ENCODE results near the gene DPP7. TPM values are rescaled to one million over a fixed set of nuclear protein-coding genes. Genes with fewer than 3 reads are reported as not detected.

Gene DPP7
- total RNA-seq, 1 experiment from 2014 or later = 114 TPM

GRCh38 chr9:137084526-137084925 lies 30.0 kb downstream of the DPP7 start:
- peak overlapping the region; percentile 39; the same call in 1 of the 2 replicates for H3K4me3 ChIP-seq (ENCODE audit: low read length)
- no peaks in the 10 kb centered on the region for H3K9me2 ChIP-seq (replicated peaks; ENCODE audit: insufficient read depth, low read length)
- no peak for DNase-seq
- H3K27ac ChIP-seq (ENCODE audit: low read length) = peak overlapping the region; percentile 90
- H3K27me3 ChIP-seq (ENCODE audit: low read length) = no peaks in the 10 kb centered on the region
- H3K9me3 ChIP-seq (ENCODE audit: low read length) = no peaks in the 10 kb centered on the region
- no peak overlapping the region for H2AFZ ChIP-seq (ENCODE audit: low read length)
- peaks cover 18% of the 10 kb centered on the region for H3K79me2 ChIP-seq (ENCODE audit: low read length)
- H3K4me2 ChIP-seq (ENCODE audit: low read depth, low read length, poor library complexity, severe bottlenecking) = peak overlapping the region; percentile 64
- no peaks in the 10 kb centered on the region for H4K20me1 ChIP-seq (ENCODE audit: insufficient read depth, low read depth, low read length)
- peak overlapping the region; percentile 63 for H3K9ac ChIP-seq (ENCODE audit: low read length)
- no peaks in the 10 kb centered on the region for H3K36me3 ChIP-seq (ENCODE audit: insufficient read depth, low read length)
- H3K4me1 ChIP-seq (ENCODE audit: low read length) = peaks cover 58% of the 10 kb centered on the region

GRCh38 chr9:137083394-137084004 lies 31.0 kb downstream of the DPP7 start:
- DNase-seq = peak; percentile 89
- H2AFZ ChIP-seq (ENCODE audit: low read length) = no peak overlapping the region
- peaks cover 57% of the 10 kb centered on the region for H3K4me1 ChIP-seq (ENCODE audit: low read length)
- H3K27ac ChIP-seq (ENCODE audit: low read length) = peak overlapping the region; percentile 90
- no peaks in the 10 kb centered on the region for H3K27me3 ChIP-seq (ENCODE audit: low read length)
- H3K4me3 ChIP-seq (ENCODE audit: low read length) = peak overlapping the region; percentile 39; the same call in 1 of the 2 replicates
- peaks cover 12% of the 10 kb centered on the region for H3K79me2 ChIP-seq (ENCODE audit: low read length)
- H4K20me1 ChIP-seq (ENCODE audit: insufficient read depth, low read depth, low read length) = no peaks in the 10 kb centered on the region
- H3K9me3 ChIP-seq (ENCODE audit: low read length) = no peaks in the 10 kb centered on the region
- H3K9me2 ChIP-seq (replicated peaks; ENCODE audit: insufficient read depth, low read length) = no peaks in the 10 kb centered on the region
- peak overlapping the region; percentile 63 for H3K9ac ChIP-seq (ENCODE audit: low read length)
- peak overlapping the region; percentile 64 for H3K4me2 ChIP-seq (ENCODE audit: low read depth, low read length, poor library complexity, severe bottlenecking)
- no peaks in the 10 kb centered on the region for H3K36me3 ChIP-seq (ENCODE audit: insufficient read depth, low read length)

- H3K27ac ChIP-seq (ENCODE audit: low read length) = peak overlapping the region; percentile 90
- H3K4me2 ChIP-seq (ENCODE audit: low read depth, low read length, poor library complexity, severe bottlenecking) = peak overlapping the region; percentile 64
- H3K9me3 ChIP-seq (ENCODE audit: low read length) = no peaks in the 10 kb centered on the region
- no peaks in the 10 kb centered on the region for H3K27me3 ChIP-seq (ENCODE audit: low read length)
- no peak overlapping the region for H2AFZ ChIP-seq (ENCODE audit: low read length)
- peaks cover 4% of the 10 kb centered on the region; the same call in 1 of the 2 replicates for H4K20me1 ChIP-seq (ENCODE audit: insufficient read depth, low read depth, low read length)
- peak; percentile 81 for DNase-seq
- peaks cover 6% of the 10 kb centered on the region for H3K79me2 ChIP-seq (ENCODE audit: low read length)
- peaks cover 57% of the 10 kb centered on the region for H3K4me1 ChIP-seq (ENCODE audit: low read length)
- H3K9me2 ChIP-seq (replicated peaks; ENCODE audit: insufficient read depth, low read length) = no peaks in the 10 kb centered on the region
- peak overlapping the region; percentile 39; the same call in 1 of the 2 replicates for H3K4me3 ChIP-seq (ENCODE audit: low read length)
- H3K36me3 ChIP-seq (ENCODE audit: insufficient read depth, low read length) = no peaks in the 10 kb centered on the region
- H3K9ac ChIP-seq (ENCODE audit: low read length) = peak overlapping the region; percentile 63
These were observed 31.6 kb downstream of the DPP7 start for GRCh38 chr9:137082925-137083290.

GRCh38 chr9:137082222-137082924 lies 32.2 kb downstream of the DPP7 start:
- no peak overlapping the region for H2AFZ ChIP-seq (ENCODE audit: low read length)
- no peaks in the 10 kb centered on the region for H3K9me3 ChIP-seq (ENCODE audit: low read length)
- peaks cover 54% of the 10 kb centered on the region for H3K4me1 ChIP-seq (ENCODE audit: low read length)
- H3K9ac ChIP-seq (ENCODE audit: low read length) = peak overlapping the region; percentile 63
- no peaks in the 10 kb centered on the region for H3K9me2 ChIP-seq (replicated peaks; ENCODE audit: insufficient read depth, low read length)
- H3K79me2 ChIP-seq (ENCODE audit: low read length) = peaks cover under 1% of the 10 kb centered on the region; the same call in 1 of the 2 replicates
- no peaks in the 10 kb centered on the region for H3K36me3 ChIP-seq (ENCODE audit: insufficient read depth, low read length)
- no peak for DNase-seq
- peaks cover 4% of the 10 kb centered on the region; the same call in 1 of the 2 replicates for H4K20me1 ChIP-seq (ENCODE audit: insufficient read depth, low read depth, low read length)
- peak overlapping the region; percentile 39; the same call in 1 of the 2 replicates for H3K4me3 ChIP-seq (ENCODE audit: low read length)
- peak overlapping the region; percentile 64 for H3K4me2 ChIP-seq (ENCODE audit: low read depth, low read length, poor library complexity, severe bottlenecking)
- peak overlapping the region; percentile 90 for H3K27ac ChIP-seq (ENCODE audit: low read length)
- H3K27me3 ChIP-seq (ENCODE audit: low read length) = no peaks in the 10 kb centered on the region

- Histone ChIP-seq H3K4me2 (ENCODE audit: low read depth, low read length, poor library complexity, severe bottlenecking) (no peak overlapping the region), H3K9ac (ENCODE audit: low read length) (no peak overlapping the region), H3K79me2 (ENCODE audit: low read length) (no peaks in the 10 kb centered on the region), H3K9me3 (ENCODE audit: low read length) (no peaks in the 10 kb centered on the region), H3K4me1 (ENCODE audit: low read length) (peaks cover 50% of the 10 kb centered on the region), H3K27me3 (ENCODE audit: low read length) (no peaks in the 10 kb centered on the region), H4K20me1 (ENCODE audit: insufficient read depth, low read depth, low read length) (peaks cover 4% of the 10 kb centered on the region; the same call in 1 of the 2 replicates), H3K4me3 (ENCODE audit: low read length) (no peak overlapping the region), H2AFZ (ENCODE audit: low read length) (no peak overlapping the region), H3K36me3 (ENCODE audit: insufficient read depth, low read length) (no peaks in the 10 kb centered on the region), H3K9me2 (replicated peaks; ENCODE audit: insufficient read depth, low read length) (no peaks in the 10 kb centered on the region), H3K27ac (ENCODE audit: low read length) (no peak overlapping the region)
- no peak for DNase-seq
These were observed 34.0 kb downstream of the DPP7 start for GRCh38 chr9:137080260-137081122.

- peaks cover 50% of the 10 kb centered on the region for H3K4me1 ChIP-seq (ENCODE audit: low read length)
- peaks cover 4% of the 10 kb centered on the region; the same call in 1 of the 2 replicates for H4K20me1 ChIP-seq (ENCODE audit: insufficient read depth, low read depth, low read length)
- H3K27ac ChIP-seq (ENCODE audit: low read length) = no peak overlapping the region
- H3K79me2 ChIP-seq (ENCODE audit: low read length) = no peaks in the 10 kb centered on the region
- H3K4me3 ChIP-seq (ENCODE audit: low read length) = no peak overlapping the region
- H3K36me3 ChIP-seq (ENCODE audit: insufficient read depth, low read length) = no peaks in the 10 kb centered on the region
- no peaks in the 10 kb centered on the region for H3K9me2 ChIP-seq (replicated peaks; ENCODE audit: insufficient read depth, low read length)
- no peak overlapping the region for H2AFZ ChIP-seq (ENCODE audit: low read length)
- H3K4me2 ChIP-seq (ENCODE audit: low read depth, low read length, poor library complexity, severe bottlenecking) = no peak overlapping the region
- no peaks in the 10 kb centered on the region for H3K9me3 ChIP-seq (ENCODE audit: low read length)
- H3K27me3 ChIP-seq (ENCODE audit: low read length) = no peaks in the 10 kb centered on the region
- H3K9ac ChIP-seq (ENCODE audit: low read length) = no peak overlapping the region
- DNase-seq = no peak
These were observed 35.1 kb downstream of the DPP7 start for GRCh38 chr9:137079401-137079787.

GRCh38 chr9:137078701-137079400 lies 35.7 kb downstream of the DPP7 start:
- peak overlapping the region; percentile 81; the same call in 1 of the 2 replicates for H3K4me3 ChIP-seq (ENCODE audit: low read length)
- no peaks in the 10 kb centered on the region for H3K9me3 ChIP-seq (ENCODE audit: low read length)
- no peaks in the 10 kb centered on the region for H3K79me2 ChIP-seq (ENCODE audit: low read length)
- no peaks in the 10 kb centered on the region for H3K36me3 ChIP-seq (ENCODE audit: insufficient read depth, low read length)
- H2AFZ ChIP-seq (ENCODE audit: low read length) = no peak overlapping the region
- H3K27ac ChIP-seq (ENCODE audit: low read length) = no peak overlapping the region
- H3K9me2 ChIP-seq (replicated peaks; ENCODE audit: insufficient read depth, low read length) = no peaks in the 10 kb centered on the region
- peaks cover 4% of the 10 kb centered on the region; the same call in 1 of the 2 replicates for H4K20me1 ChIP-seq (ENCODE audit: insufficient read depth, low read depth, low read length)
- no peaks in the 10 kb centered on the region for H3K27me3 ChIP-seq (ENCODE audit: low read length)
- H3K4me1 ChIP-seq (ENCODE audit: low read length) = peaks cover 45% of the 10 kb centered on the region
- peak overlapping the region; percentile 82; the same call in 1 of the 2 replicates for H3K9ac ChIP-seq (ENCODE audit: low read length)
- DNase-seq = no peak
- peak overlapping the region; percentile 85 for H3K4me2 ChIP-seq (ENCODE audit: low read depth, low read length, poor library complexity, severe bottlenecking)
